Esophagus (tissue), 2 donors: ENCODE data around the gene RGS1. TPM values are rescaled to one million over a fixed set of nuclear protein-coding genes. Genes with fewer than 3 reads are reported as not detected.

Source experiments
- polyA plus RNA-seq, 2 donors: library from polyadenylated mRNA; stranded (reverse); fragments of 200-250 nt; gene quantifications; one replicate each; pipeline ENCODE4 v1.2.3, GENCODE V29; 2013
- donor health status: healthy with polysubstance abuse.
- donor health status: Bipolar disorder and iron deficiency.

RGS1 gene
- polyA plus RNA-seq, 2 donors: 4.7 to 7.7 TPM

Other genes with a start within 250 kb of the RGS1 start
- gene RGS13, start 60.4 kb downstream of the RGS1 start, polyA plus RNA-seq: under 1 TPM; 0.13 to 0.22 TPM
- 10 to 100 TPM; 31.4 to 52.5 TPM for gene RGS2, start 233.3 kb downstream of the RGS1 start, polyA plus RNA-seq